Stimulated activated naive CD8-positive, alpha-beta T cell treated with anti-CD3 and anti-CD28 coated beads, Interleukin-15, Interleukin-2, amounts not matched to agents 100 U/mL and 50 U/mL, for 24 hours (primary cell): ENCODE results near the gene LCE2A.

ENCODE experiments used
- ATAC-seq: fragments of 150-1000 bp; cut with Tn5 transposase; one replicate; pipeline ENCODE4 v1.10.0; 2021
- DNase-seq: peaks from one replicate; pipeline ENCODE4 v3.0.0; 2021

LCE2A gene

GRCh38 chr1:152743371-152744145 is 45.4 kb downstream of the LCE2A start:
- ATAC-seq, result no peak
- no peak for DNase-seq

DNA sequence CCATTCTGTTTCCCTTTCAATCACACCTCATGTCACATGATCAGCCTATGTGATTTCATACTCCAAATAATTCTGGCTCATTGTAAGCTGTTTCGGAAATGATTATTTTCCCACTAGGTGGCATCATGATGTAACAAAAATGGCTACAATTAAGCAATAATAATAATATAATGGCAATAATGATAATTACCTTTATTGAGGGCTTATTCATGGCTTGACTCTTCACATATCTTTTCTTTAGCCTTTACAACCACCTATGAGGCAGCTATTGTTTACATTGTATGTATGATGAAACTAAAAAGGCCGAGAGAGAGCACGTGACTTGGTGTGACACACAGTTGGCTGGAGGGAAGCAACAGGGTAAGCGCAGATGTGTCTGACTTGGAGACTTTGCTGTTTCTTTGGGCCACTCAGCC is 47.2 kb downstream of the LCE2A start:
- ATAC-seq, result no peak
- no peak for DNase-seq

- DNase-seq (no peak), ATAC-seq (no peak)
These were observed 47.8 kb downstream of the LCE2A start for GRCh38 chr1:152745765-152746444.

- ATAC-seq (no peak), DNase-seq (no peak)
These were observed 49.7 kb downstream of the LCE2A start for GRCh38 chr1:152747831-152748230.
